Measurements from ENCODE around the gene PGAP2. TPM values are rescaled to one million over a fixed set of nuclear protein-coding genes. Genes with fewer than 3 reads are reported as not detected.

Gene PGAP2
- total RNA-seq, 1 experiment from 2014 or later: 72.2 TPM

DNA sequence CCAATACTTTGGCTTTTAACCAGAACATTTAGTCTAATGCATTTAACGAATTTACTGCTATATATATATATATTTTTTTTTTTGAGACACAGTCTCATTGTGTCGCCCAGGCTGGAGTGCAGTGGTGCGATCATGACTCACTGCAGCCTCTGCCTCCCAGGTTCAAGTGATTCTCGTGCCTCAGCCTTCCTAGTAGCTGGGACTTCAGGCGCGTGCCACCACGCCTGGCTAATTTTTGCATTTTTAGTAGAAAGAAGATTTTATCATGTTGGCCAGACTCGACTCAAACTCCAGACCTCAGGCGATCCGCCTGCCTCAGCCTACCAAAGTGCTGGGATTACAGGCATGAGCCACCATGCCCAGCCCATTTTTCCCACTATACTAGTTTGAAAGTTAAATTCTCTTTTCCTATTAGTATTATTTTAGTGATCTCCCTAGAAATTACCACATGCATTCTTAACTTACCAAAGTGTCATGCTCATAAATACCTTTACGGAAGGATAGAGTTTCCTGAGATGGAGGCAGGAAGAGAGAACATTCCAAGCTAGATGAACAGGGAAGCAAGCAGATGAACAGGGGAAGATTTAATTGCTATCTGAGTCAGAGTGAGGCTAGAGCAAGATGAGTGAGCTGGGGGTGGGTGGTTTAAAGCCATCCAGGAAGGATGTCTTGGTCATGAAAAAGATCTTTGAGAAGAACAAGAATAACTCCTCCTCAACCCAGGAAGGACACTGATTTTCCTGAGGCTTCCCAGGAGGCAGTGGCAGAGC is 4.4 kb upstream of the PGAP2 start:
- intact Hi-C loops (cut with micrococcal nuclease; ENCODE audit: unreplicated experiment) (no loop called here), in situ Hi-C loops (cut with HindIII; ENCODE audit: low pct_unique_long_range_greater_than_20kb, low sequenced_read_pairs) (no loop called here)
- Histone ChIP-seq H3K9me3 (ENCODE audit: control insufficient read depth, insufficient read depth, low read depth, low read length) (no peaks in the 10 kb centered on the region), H3K27ac (ENCODE audit: low read length) (no peak overlapping the region), H3K27me3 (ENCODE audit: control insufficient read depth, insufficient read depth, low read length) (no peaks in the 10 kb centered on the region), H3K36me3 (ENCODE audit: control insufficient read depth, insufficient read depth, low read length) (no peaks in the 10 kb centered on the region), H3K4me1 (ENCODE audit: control insufficient read depth, insufficient read depth, low read length) (peaks cover 7% of the 10 kb centered on the region), H3K4me3 (ENCODE audit: low read depth in 2 of 2, low read length in 2 of 2) (no peak overlapping the region)
- BruUV-seq (replicated peaks): no TSS peak
- no peak for ATAC-seq
- ChIA-PET CTCF (no interaction called here), POLR2A (interaction anchor here (0.7 kb wide), 2 partner anchors 46 to 84 kb away, joined by 3 to 4 read pairs; no protein-coding TSS in a partner anchor)
- DNase-seq (ENCODE audit: low read depth, low spot score): no peak
- TF ChIP-seq REST (IDR thresholded peaks at IDR 0.05; ENCODE audit: insufficient read depth in 1 of 2, low read depth in 2 of 2, low read length in 1 of 2) (no peak), POLR2AphosphoS5 (IDR thresholded peaks at IDR 0.05; ENCODE audit: low read depth, low read length) (no peak), SIN3A (IDR thresholded peaks at IDR 0.05; ENCODE audit: borderline replicate concordance, insufficient read depth, low read depth, low read length) (no peak), CTCF (IDR thresholded peaks at IDR 0.05) (no peak), TCF7L2 (IDR thresholded peaks at IDR 0.05; ENCODE audit: low read depth, low read length) (no peak)

GRCh38 chr11:3808861-3809623 is 682 bp downstream of the PGAP2 start:
- no TSS peak for BruUV-seq (replicated peaks)

More at GRCh38 chr11:3808861-3809623, 682 bp downstream of the PGAP2 start:
- H3K9me3 ChIP-seq (ENCODE audit: control insufficient read depth, insufficient read depth, low read depth, low read length): no peaks in the 10 kb centered on the region
- POLR2A ChIA-PET: interaction anchor here (0.5 to 1.5 kb wide), 2 partner anchors 11 to 33 kb away, joined by 3 to 6 read pairs; partner anchors contain the start of gene NUP98
- ATAC-seq (peak; percentile 82), DNase-seq (ENCODE audit: low read depth, low spot score) (peak; percentile 66)
- no peaks in the 10 kb centered on the region for H3K27me3 ChIP-seq (ENCODE audit: control insufficient read depth, insufficient read depth, low read length)
- H3K36me3 ChIP-seq (ENCODE audit: control insufficient read depth, insufficient read depth, low read length): no peaks in the 10 kb centered on the region
- intact Hi-C loops (cut with micrococcal nuclease; ENCODE audit: unreplicated experiment): no loop called here
- in situ Hi-C loops (cut with HindIII; ENCODE audit: low pct_unique_long_range_greater_than_20kb, low sequenced_read_pairs): no loop called here
- peak overlapping the region; percentile 84 for H3K27ac ChIP-seq (ENCODE audit: low read length)
- H3K4me3 ChIP-seq (ENCODE audit: low read depth in 2 of 2, low read length in 2 of 2): peak overlapping the region; percentile 61 to 94
- H3K4me1 ChIP-seq (ENCODE audit: control insufficient read depth, insufficient read depth, low read length): peaks cover 9% of the 10 kb centered on the region
- CTCF ChIA-PET: interaction anchor here (0.6 to 1.4 kb wide), 10 partner anchors 11 to 264 kb away, joined by 3 to 5 read pairs (median 4); partner anchors contain the start of genes NUP98, RHOG and STIM1
- TF ChIP-seq POLR2AphosphoS5 (IDR thresholded peaks at IDR 0.05; ENCODE audit: low read depth, low read length) (no peak), SIN3A (IDR thresholded peaks at IDR 0.05; ENCODE audit: borderline replicate concordance, insufficient read depth, low read depth, low read length) (no peak), REST (IDR thresholded peaks at IDR 0.05; ENCODE audit: insufficient read depth in 1 of 2, low read depth in 2 of 2, low read length in 1 of 2) (no peak), CTCF (IDR thresholded peaks at IDR 0.05) (no peak; the same call in 1 of the 2 replicates), TCF7L2 (IDR thresholded peaks at IDR 0.05; ENCODE audit: low read depth, low read length) (no peak)

Data from Panc1 (cell line).